ENCODE results near the gene SLC44A3.

DNA sequence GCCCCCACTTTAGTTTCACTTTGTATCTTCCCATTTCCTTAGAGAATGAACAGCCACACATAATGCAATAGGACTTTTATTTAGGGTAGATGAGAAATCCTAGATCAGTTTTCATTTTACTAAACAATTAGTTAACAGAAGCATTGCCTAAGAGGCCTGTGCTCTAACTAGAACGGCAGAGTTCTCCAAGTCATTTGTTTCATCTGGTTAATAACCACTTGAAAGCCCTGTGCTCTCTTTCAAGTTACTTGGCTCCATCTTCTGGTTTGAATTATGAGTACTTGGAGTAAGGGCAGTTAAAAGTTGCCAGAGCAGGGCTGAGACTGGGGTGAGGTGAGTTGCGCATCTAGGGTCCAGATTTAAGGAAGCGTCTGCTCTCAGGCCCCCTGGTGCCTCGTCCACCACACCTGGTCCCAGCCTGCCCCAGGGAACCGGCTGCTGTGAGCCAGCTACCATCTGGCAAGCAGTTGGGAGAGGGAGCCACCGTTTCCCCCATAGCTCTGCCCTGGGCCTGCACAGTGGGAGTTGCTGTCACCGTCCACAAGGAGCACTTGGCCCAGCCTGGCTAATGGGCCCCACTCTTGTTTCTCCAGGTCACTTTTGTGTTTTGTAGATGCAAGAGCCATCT is 18.1 kb upstream of the SLC44A3 start:
- TF ChIP-seq ZNF180 (CRISPR knock-in tag; IDR thresholded peaks at IDR 0.05; ENCODE audit: borderline replicate concordance, low read depth) (no peak), SMAD1 (CRISPR knock-in tag; IDR thresholded peaks at IDR 0.05; ENCODE audit: borderline replicate concordance, low read depth) (no peak), NFIB (CRISPR knock-in tag; IDR thresholded peaks at IDR 0.05; ENCODE audit: borderline replicate concordance) (no peak), ZNF274 (CRISPR knock-in tag; IDR thresholded peaks at IDR 0.05) (no peak), ZNF317 (CRISPR knock-in tag; IDR thresholded peaks at IDR 0.05) (no peak)
- TF ChIP-seq, protein P1, sequence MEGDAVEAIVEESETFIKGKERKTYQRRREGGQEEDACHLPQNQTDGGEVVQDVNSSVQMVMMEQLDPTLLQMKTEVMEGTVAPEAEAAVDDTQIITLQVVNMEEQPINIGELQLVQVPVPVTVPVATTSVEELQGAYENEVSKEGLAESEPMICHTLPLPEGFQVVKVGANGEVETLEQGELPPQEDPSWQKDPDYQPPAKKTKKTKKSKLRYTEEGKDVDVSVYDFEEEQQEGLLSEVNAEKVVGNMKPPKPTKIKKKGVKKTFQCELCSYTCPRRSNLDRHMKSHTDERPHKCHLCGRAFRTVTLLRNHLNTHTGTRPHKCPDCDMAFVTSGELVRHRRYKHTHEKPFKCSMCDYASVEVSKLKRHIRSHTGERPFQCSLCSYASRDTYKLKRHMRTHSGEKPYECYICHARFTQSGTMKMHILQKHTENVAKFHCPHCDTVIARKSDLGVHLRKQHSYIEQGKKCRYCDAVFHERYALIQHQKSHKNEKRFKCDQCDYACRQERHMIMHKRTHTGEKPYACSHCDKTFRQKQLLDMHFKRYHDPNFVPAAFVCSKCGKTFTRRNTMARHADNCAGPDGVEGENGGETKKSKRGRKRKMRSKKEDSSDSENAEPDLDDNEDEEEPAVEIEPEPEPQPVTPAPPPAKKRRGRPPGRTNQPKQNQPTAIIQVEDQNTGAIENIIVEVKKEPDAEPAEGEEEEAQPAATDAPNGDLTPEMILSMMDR (CRISPR knock-in tag; IDR thresholded peaks at IDR 0.05), result peak; percentile 78

Data from HepG2 (cell line).